HepG2 (cell line): Measurements from ENCODE around the gene F7. TPM values are rescaled to one million over a fixed set of nuclear protein-coding genes. Genes with fewer than 3 reads are reported as not detected.

ENCODE experiments used
- FOXJ3 ChIP-seq: sonication (generic); formaldehyde crosslinking; IDR thresholded peaks from 2 replicates; pipeline ENCODE4 v1.4.0; 2020; ENCODE audit warnings: missing genetic modification reagents, mild to moderate bottlenecking, borderline replicate concordance
- GATAD2A ChIP-seq: IDR thresholded peaks from 2 replicates; pipeline ENCODE4 v1.6.1; 2016
- HOXA5 ChIP-seq: sonication (generic); formaldehyde crosslinking; IDR thresholded peaks from 2 replicates; pipeline ENCODE4 v1.4.0; 2020; ENCODE audit warnings: missing genetic modification reagents
- KMT2B ChIP-seq: IDR thresholded peaks from 2 replicates; pipeline ENCODE4 v1.6.1; 2016; ENCODE audit warnings: missing genetic modification reagents, missing compliant biosample characterization
- MED8 ChIP-seq: sonication (generic); formaldehyde crosslinking; IDR thresholded peaks from 2 replicates; pipeline ENCODE4 v1.8.1; 2023; ENCODE audit warnings: mild to moderate bottlenecking, missing genetic modification reagents; ENCODE audit not compliant: insufficient replicate concordance
- MIXL1 ChIP-seq: IDR thresholded peaks from 2 replicates; pipeline ENCODE4 v1.6.1; 2016
- NFE2L1 ChIP-seq: sonication (generic); formaldehyde crosslinking; IDR thresholded peaks from 2 replicates; pipeline ENCODE4 v1.4.0; 2020; ENCODE audit warnings: missing genetic modification reagents, mild to moderate bottlenecking, borderline replicate concordance
- NFYC ChIP-seq: IDR thresholded peaks from 2 replicates; pipeline ENCODE4 v1.6.1; 2016; ENCODE audit warnings: missing genetic modification reagents, missing compliant biosample characterization
- POLR2AphosphoS5 ChIP-seq: IDR thresholded peaks from 2 replicates; pipeline ENCODE4 v1.6.1; 2012; ENCODE audit warnings: low read depth, low read length
- SIX4 ChIP-seq: sonication (generic); formaldehyde crosslinking; IDR thresholded peaks from 2 replicates; pipeline ENCODE4 v1.4.0; 2020; ENCODE audit warnings: missing genetic modification reagents
- SMARCC2 ChIP-seq: fragments of 450-650 bp; IDR thresholded peaks from 2 replicates; pipeline ENCODE4 v1.6.1; 2017; ENCODE audit warnings: antibody characterized with exemption, mild to moderate bottlenecking
- SMYD3 ChIP-seq: sonication (generic); formaldehyde crosslinking; IDR thresholded peaks from 2 replicates; pipeline ENCODE4 v1.8.1; 2023; ENCODE audit warnings: mild to moderate bottlenecking, missing genetic modification reagents
- SNAPC2 ChIP-seq: sonication (generic); formaldehyde crosslinking; IDR thresholded peaks from 2 replicates; pipeline ENCODE4 v1.8.1; 2022; ENCODE audit warnings: mild to moderate bottlenecking, missing genetic modification reagents
- TGIF2 ChIP-seq: IDR thresholded peaks from 2 replicates; pipeline ENCODE4 v1.6.1; 2016; ENCODE audit warnings: control low read depth, missing compliant biosample characterization
- TOE1 ChIP-seq: sonication (generic); formaldehyde crosslinking; IDR thresholded peaks from 2 replicates; pipeline ENCODE4 v1.4.0; 2020; ENCODE audit warnings: mild to moderate bottlenecking, missing genetic modification reagents
- ZFP90 ChIP-seq: sonication (generic); formaldehyde crosslinking; IDR thresholded peaks from 2 replicates; pipeline ENCODE4 v1.8.0; 2022; ENCODE audit warnings: missing genetic modification reagents, mild to moderate bottlenecking, inconsistent platforms, borderline replicate concordance
- ZFY ChIP-seq: sonication (generic); formaldehyde crosslinking; IDR thresholded peaks from 2 replicates; pipeline ENCODE4 v1.4.0; 2020; ENCODE audit warnings: missing genetic modification reagents
- ZNF3 ChIP-seq: IDR thresholded peaks from 2 replicates; pipeline ENCODE4 v1.7.0; 2017; ENCODE audit warnings: inconsistent platforms
- ZNF782 ChIP-seq: sonication (generic); formaldehyde crosslinking; IDR thresholded peaks from 2 replicates; pipeline ENCODE4 v1.4.0; 2020; ENCODE audit warnings: missing genetic modification reagents, mild to moderate bottlenecking, borderline replicate concordance
- ZNF879 ChIP-seq: sonication (generic); formaldehyde crosslinking; IDR thresholded peaks from 2 replicates; pipeline ENCODE4 v1.8.1; 2023; ENCODE audit warnings: missing genetic modification reagents
- polyA plus RNA-seq, 8 experiments: library from polyadenylated mRNA; depleted of rRNA in 3 of 8; stranded (reverse) in 7 of 8; unstranded in 1 of 8; fragments of >200 nt; fragmentation: Illumina TruSeq in 4 of 8; extraction: Trizol in 4 of 8; gene quantifications; 2 replicates each; pipeline versions ENCODE4 v1.2.1 to v1.2.3, GENCODE V29; 2011 to 2016; ENCODE audit warnings: low read depth in 4 of 8, missing spikeins in 1 of 8, mixed read lengths in 1 of 8; ENCODE audit not compliant: insufficient read depth in 1 of 8
- total RNA-seq, 5 experiments: library from RNA; depleted of rRNA; stranded (reverse); fragments of >200 nt; fragmentation: Illumina TruSeq; extraction: Trizol; gene quantifications; 2 replicates each; pipeline ENCODE4 v1.2.3, GENCODE V29; 2016; ENCODE audit warnings: low read depth in 1 of 5
- TF ChIP-seq, protein P1 (sequence below): IDR thresholded peaks from 2 replicates; pipeline ENCODE4 v1.6.1; 2016; ENCODE audit warnings: missing genetic modification reagents, missing compliant biosample characterization
- TF ChIP-seq, protein P2 (sequence below): sonication (generic); formaldehyde crosslinking; IDR thresholded peaks from 2 replicates; pipeline ENCODE4 v1.4.0; 2020; ENCODE audit warnings: missing genetic modification reagents
- TF ChIP-seq, protein P3 (sequence below): sonication (generic); formaldehyde crosslinking; IDR thresholded peaks from 2 replicates; pipeline ENCODE4 v1.4.0; 2020; ENCODE audit warnings: missing genetic modification reagents
- TF ChIP-seq, protein P4 (sequence below): sonication (generic); formaldehyde crosslinking; IDR thresholded peaks from 2 replicates; pipeline ENCODE4 v1.5.0; 2020; ENCODE audit warnings: mild to moderate bottlenecking, missing genetic modification reagents
- TF ChIP-seq, protein P5 (sequence below): sonication (generic); formaldehyde crosslinking; IDR thresholded peaks from 2 replicates; pipeline ENCODE4 v1.5.0; 2020; ENCODE audit warnings: missing genetic modification reagents

The F7 gene
- total and polyA plus RNA-seq, 2 of the 13 experiments (the other 11 are each of a cell fraction or from before 2014, with no cell fraction given), result 12.6 to 26.5 TPM

DNA sequence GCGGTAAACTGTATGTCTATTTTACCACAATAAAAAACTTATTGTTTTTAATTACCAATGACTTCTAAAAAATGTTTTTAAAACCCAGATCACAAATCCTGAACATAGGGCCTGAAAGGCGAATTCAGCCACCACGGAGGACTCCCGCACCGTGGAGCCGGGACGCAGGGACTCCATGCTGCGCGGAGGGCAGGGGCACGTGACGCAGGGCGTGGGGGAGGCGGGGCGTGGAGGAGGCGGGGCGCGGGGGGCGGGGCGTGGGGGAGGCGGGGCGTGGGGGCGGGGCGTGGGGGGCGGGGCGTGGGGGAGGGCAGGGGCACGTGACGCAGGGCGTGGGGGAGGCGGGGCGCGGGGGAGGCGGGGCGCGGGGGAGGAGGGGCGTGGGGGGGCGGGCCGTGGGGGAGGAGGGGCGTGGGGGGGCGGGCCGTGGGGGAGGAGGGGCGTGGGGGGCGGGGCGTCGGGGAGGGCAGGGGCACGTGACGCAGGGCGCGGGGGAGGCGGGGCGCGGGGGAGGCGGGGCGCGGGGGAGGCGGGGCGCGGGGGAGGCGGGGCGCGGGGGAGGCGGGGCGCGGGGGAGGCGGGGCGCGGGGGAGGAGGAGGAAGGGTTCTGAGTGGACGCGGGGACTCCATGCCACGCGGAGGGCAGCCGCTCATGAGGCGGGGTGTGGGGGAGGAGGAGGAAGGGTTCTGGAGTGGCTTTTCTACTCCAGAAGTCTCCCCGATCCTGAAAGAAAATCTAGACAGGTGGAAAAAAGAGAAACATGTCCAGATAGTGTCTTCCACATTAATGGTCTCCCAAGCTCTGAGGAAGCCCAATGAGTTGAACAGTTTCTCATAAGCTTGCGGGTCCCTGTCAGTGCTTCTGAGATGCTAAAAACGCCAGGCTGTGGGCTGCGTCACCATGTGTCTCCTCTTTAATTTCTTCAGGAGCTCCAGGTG, 48.5 kb downstream of the F7 start (continued):
- TF ChIP-seq, protein P1, sequence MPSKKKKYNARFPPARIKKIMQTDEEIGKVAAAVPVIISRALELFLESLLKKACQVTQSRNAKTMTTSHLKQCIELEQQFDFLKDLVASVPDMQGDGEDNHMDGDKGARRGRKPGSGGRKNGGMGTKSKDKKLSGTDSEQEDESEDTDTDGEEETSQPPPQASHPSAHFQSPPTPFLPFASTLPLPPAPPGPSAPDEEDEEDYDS (CRISPR knock-in tag), result peak; percentile 90
- TF ChIP-seq MED8 (CRISPR knock-in tag) (peak; percentile 31), ZFY (CRISPR knock-in tag) (no peak), ZNF879 (CRISPR knock-in tag) (no peak), NFE2L1 (no peak), GATAD2A (CRISPR knock-in tag) (peak; percentile 24; the same call in 1 of the 2 replicates), SMARCC2 (no peak), FOXJ3 (CRISPR knock-in tag) (no peak), TOE1 (CRISPR knock-in tag) (no peak), SNAPC2 (CRISPR knock-in tag) (0 out of 2 replicates have a peak, but pooled peaks have one; percentile 25), MIXL1 (CRISPR knock-in tag) (0 out of 2 replicates have a peak, but pooled peaks have one; percentile 37), ZFP90 (CRISPR knock-in tag) (no peak), SIX4 (CRISPR knock-in tag) (0 out of 2 replicates have a peak, but pooled peaks have one; percentile 25), NFYC (CRISPR knock-in tag) (no peak), TGIF2 (CRISPR knock-in tag) (0 out of 2 replicates have a peak, but pooled peaks have one; percentile 63), POLR2AphosphoS5 (peak; percentile 87), ZNF3 (no peak), ZNF782 (CRISPR knock-in tag) (no peak), HOXA5 (peak; percentile 28; the same call in 1 of the 2 replicates), KMT2B (no peak), SMYD3 (CRISPR knock-in tag) (no peak)
- TF ChIP-seq, protein P2, sequence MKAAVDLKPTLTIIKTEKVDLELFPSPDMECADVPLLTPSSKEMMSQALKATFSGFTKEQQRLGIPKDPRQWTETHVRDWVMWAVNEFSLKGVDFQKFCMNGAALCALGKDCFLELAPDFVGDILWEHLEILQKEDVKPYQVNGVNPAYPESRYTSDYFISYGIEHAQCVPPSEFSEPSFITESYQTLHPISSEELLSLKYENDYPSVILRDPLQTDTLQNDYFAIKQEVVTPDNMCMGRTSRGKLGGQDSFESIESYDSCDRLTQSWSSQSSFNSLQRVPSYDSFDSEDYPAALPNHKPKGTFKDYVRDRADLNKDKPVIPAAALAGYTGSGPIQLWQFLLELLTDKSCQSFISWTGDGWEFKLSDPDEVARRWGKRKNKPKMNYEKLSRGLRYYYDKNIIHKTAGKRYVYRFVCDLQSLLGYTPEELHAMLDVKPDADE (CRISPR knock-in tag), result no peak
- TF ChIP-seq, protein P3, sequence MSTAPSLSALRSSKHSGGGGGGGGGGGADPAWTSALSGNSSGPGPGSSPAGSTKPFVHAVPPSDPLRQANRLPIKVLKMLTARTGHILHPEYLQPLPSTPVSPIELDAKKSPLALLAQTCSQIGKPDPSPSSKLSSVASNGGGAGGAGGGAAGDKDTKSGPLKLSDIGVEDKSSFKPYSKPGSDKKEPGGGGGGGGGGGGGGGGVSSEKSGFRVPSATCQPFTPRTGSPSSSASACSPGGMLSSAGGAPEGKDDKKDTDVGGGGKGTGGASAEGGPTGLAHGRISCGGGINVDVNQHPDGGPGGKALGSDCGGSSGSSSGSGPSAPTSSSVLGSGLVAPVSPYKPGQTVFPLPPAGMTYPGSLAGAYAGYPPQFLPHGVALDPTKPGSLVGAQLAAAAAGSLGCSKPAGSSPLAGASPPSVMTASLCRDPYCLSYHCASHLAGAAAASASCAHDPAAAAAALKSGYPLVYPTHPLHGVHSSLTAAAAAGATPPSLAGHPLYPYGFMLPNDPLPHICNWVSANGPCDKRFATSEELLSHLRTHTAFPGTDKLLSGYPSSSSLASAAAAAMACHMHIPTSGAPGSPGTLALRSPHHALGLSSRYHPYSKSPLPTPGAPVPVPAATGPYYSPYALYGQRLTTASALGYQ (CRISPR knock-in tag), result no peak
- TF ChIP-seq, protein P4, sequence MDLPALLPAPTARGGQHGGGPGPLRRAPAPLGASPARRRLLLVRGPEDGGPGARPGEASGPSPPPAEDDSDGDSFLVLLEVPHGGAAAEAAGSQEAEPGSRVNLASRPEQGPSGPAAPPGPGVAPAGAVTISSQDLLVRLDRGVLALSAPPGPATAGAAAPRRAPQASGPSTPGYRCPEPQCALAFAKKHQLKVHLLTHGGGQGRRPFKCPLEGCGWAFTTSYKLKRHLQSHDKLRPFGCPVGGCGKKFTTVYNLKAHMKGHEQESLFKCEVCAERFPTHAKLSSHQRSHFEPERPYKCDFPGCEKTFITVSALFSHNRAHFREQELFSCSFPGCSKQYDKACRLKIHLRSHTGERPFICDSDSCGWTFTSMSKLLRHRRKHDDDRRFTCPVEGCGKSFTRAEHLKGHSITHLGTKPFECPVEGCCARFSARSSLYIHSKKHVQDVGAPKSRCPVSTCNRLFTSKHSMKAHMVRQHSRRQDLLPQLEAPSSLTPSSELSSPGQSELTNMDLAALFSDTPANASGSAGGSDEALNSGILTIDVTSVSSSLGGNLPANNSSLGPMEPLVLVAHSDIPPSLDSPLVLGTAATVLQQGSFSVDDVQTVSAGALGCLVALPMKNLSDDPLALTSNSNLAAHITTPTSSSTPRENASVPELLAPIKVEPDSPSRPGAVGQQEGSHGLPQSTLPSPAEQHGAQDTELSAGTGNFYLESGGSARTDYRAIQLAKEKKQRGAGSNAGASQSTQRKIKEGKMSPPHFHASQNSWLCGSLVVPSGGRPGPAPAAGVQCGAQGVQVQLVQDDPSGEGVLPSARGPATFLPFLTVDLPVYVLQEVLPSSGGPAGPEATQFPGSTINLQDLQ, result no peak
- TF ChIP-seq, protein P5, sequence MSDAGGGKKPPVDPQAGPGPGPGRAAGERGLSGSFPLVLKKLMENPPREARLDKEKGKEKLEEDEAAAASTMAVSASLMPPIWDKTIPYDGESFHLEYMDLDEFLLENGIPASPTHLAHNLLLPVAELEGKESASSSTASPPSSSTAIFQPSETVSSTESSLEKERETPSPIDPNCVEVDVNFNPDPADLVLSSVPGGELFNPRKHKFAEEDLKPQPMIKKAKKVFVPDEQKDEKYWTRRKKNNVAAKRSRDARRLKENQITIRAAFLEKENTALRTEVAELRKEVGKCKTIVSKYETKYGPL, result 0 out of 2 replicates have a peak, but pooled peaks have one; percentile 25
